Tibial nerve (tissue), 4 donors: ENCODE measurements around the gene A3GALT2. TPM values are rescaled to one million over a fixed set of nuclear protein-coding genes. Genes with fewer than 3 reads are reported as not detected.
A peak's percentile ranks its signal among the peaks of the same experiment; 100 is the strongest.
"Not testable (repeated sequence)": the region's sequence is repeated elsewhere in the genome, so short reads cannot be mapped to it uniquely, and the experiment has no call there.

Experiments used
- DNase-seq, 2 donors: peaks; one replicate each; pipeline ENCODE4 v3.0.0-alpha.2; 2019; ENCODE audit warnings: low spot score in 2 of 2
- H3K27ac ChIP-seq, 4 donors: fragments of 200-600 bp; sonication (generic) in 3 of 4; one replicate each; pipeline ENCODE4 v1.5.1; 2017 to 2019; ENCODE audit warnings: mild to moderate bottlenecking in 1 of 4
- H3K27me3 ChIP-seq, 2 donors: fragments of 200-600 bp; sonication (generic) in 1 of 2; one replicate each; pipeline versions ENCODE4 v1.5.1 to v1.6.0; 2017 to 2019
- H3K36me3 ChIP-seq, 3 donors: fragments of 200-600 bp; sonication (generic); one replicate each; pipeline ENCODE4 v1.5.1; 2018 to 2019
- H3K4me1 ChIP-seq, 4 donors: fragments of 200-600 bp; sonication (generic) in 3 of 4; one replicate each; pipeline ENCODE4 v1.5.1; 2017 to 2019
- H3K4me3 ChIP-seq, 4 donors: fragments of 200-600 bp; sonication (generic) in 3 of 4; one replicate each; pipeline ENCODE4 v1.5.1; 2017 to 2019; ENCODE audit warnings: mild to moderate bottlenecking in 1 of 4, moderate library complexity in 1 of 4
- H3K9me3 ChIP-seq, 4 donors: fragments of 200-600 bp; sonication (generic) in 3 of 4; one replicate each; pipeline ENCODE4 v1.5.1; 2017 to 2019
- CTCF ChIP-seq, 5 experiments: fragments of 200-600 bp in 3 of 5; fragments of 450-650 bp in 2 of 5; sonication (generic) in 3 of 5; IDR thresholded peaks; one replicate each; pipeline ENCODE4 v1.5.1; 2016 to 2019; ENCODE audit warnings: antibody characterized with exemption in 5 of 5, mild to moderate bottlenecking in 3 of 5, moderate library complexity in 2 of 5
- EP300 ChIP-seq, 2 donors: sonication (generic); formaldehyde crosslinking; IDR thresholded peaks; one replicate each; pipeline ENCODE4 v1.6.1; 2017; ENCODE audit warnings: antibody characterized with exemption in 2 of 2, mild to moderate bottlenecking in 1 of 2
- POLR2A ChIP-seq, 2 donors: fragments of 450-650 bp; IDR thresholded peaks; one replicate each; pipeline ENCODE4 v1.6.1; 2017; ENCODE audit warnings: antibody characterized with exemption in 2 of 2, mild to moderate bottlenecking in 2 of 2, moderate library complexity in 2 of 2
- WGBS, 2 donors: methylation state at CpG; one replicate each; pipeline ENCODE4 v1.1.5; 2018; 5-methylcytosine and 5-hydroxymethylcytosine counted together
- total RNA-seq, 4 donors: library from RNA; depleted of rRNA; stranded (reverse); fragments of >200 nt; gene quantifications; one replicate each; pipeline ENCODE4 v1.1.0, GENCODE V29; 2016

The A3GALT2 gene
- total RNA-seq, 4 donors from 2014 or later = 0.42 to 0.66 TPM; not detected in 2

DNA sequence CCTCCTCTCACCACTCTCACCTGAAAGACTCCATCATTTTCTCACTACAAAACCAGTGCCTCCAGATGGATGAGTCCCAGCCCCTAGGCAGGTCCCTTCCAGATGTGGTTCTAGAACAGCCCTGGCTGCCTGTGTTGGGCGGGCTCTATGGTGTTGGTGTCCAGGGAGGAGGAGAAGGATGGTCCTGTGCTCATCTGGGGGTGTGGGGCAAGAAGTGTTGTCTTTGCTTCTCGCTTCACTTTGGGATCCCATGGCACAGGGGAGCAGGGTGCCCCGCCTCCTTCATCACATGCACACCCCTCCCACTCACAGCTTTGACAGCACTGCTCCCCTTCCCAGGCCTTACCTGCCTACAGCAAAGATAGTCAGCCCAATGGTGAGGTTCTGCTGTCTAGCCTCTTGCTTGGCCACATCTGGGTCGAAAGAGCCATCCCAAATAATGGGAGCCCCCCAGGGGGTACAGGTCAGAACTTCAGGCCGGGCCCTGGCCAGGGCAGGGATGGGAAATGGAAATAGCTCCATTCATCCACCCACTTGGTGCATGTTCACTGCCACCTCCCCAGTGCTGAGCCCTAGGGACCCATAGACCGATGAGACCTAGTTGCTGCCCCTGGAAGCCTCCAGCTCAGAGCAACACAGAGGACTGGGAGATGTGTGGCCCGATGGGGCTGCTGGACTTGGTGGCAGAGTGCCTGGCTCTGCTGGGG, 9.0 kb downstream of the A3GALT2 start:
- H3K27ac ChIP-seq = no peak overlapping the region
- no peaks in the 10 kb centered on the region for H3K36me3 ChIP-seq
- no peaks in the 10 kb centered on the region for H3K27me3 ChIP-seq
- H3K9me3 ChIP-seq = no peaks in the 10 kb centered on the region
- no peak for DNase-seq
- H3K4me3 ChIP-seq = no peak overlapping the region
- no peak for TF ChIP-seq CTCF (IDR thresholded peaks at IDR 0.05)
- TF ChIP-seq EP300 (IDR thresholded peaks at IDR 0.05) = no peak
- no peak for TF ChIP-seq POLR2A (IDR thresholded peaks at IDR 0.05)
- peaks cover 0 to 7% (median under 1%) of the 10 kb centered on the region in 4 donors for H3K4me1 ChIP-seq
- WGBS, 2 donors = 83 to 85% methylated on average over 7 of the region's 7 CpGs

- DNase-seq = no peak
- Histone ChIP-seq H3K27me3 (no peaks in the 10 kb centered on the region), H3K4me1 (peaks cover 0 to 17% (median 4%) of the 10 kb centered on the region in 4 donors), H3K36me3 (no peaks in the 10 kb centered on the region), H3K27ac (no peak overlapping the region), H3K9me3 (no peaks in the 10 kb centered on the region), H3K4me3 (no peak overlapping the region)
- WGBS, 2 donors = 82 to 87% methylated on average over 5 to 7 of the region's 8 CpGs
- TF ChIP-seq EP300 (IDR thresholded peaks at IDR 0.05) (no peak), CTCF (IDR thresholded peaks at IDR 0.05) (no peak), POLR2A (IDR thresholded peaks at IDR 0.05) (no peak)
Observed at GRCh38 chr1:33310702-33311101, 10.2 kb downstream of the A3GALT2 start.

DNA sequence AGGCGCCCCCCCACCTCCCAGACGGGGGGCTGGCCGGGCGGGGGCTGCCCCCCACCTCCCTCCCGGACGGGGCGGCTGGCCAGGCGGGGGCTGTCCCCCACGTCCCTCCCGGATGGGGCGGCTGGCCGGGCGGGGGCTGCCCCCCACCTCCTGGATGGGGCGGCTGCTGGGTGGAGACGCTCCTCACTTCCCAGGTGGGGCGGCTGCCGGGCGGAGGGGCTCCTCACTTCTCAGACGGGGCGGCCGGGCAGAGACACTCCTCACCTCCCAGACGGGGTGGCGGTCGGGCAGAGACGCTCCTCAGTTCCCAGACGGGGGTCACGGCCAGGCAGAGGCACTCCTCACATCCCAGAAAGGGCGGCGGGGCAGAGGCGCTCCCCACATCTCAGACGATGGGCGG, 11.5 kb downstream of the A3GALT2 start:
- not testable (repeated sequence) for H3K9me3 ChIP-seq, DNase-seq, H3K27ac ChIP-seq, H3K27me3 ChIP-seq, H3K4me3 ChIP-seq, H3K36me3 ChIP-seq
- peaks cover 0 to 14% (median 4%) of the 10 kb centered on the region in 4 donors for H3K4me1 ChIP-seq
- 96 to 98% methylated on average over 17 to 19 of the region's 32 CpGs for WGBS, 2 donors

GRCh38 chr1:33307494-33307864, 13.4 kb downstream of the A3GALT2 start:
- no peaks in the 10 kb centered on the region for H3K36me3 ChIP-seq
- DNase-seq = no peak
- TF ChIP-seq CTCF (IDR thresholded peaks at IDR 0.05) (no peak), EP300 (IDR thresholded peaks at IDR 0.05) (no peak), POLR2A (IDR thresholded peaks at IDR 0.05) (no peak)
- H3K4me1 ChIP-seq = peaks cover 0 to 14% (median 4%) of the 10 kb centered on the region in 4 donors
- no peaks in the 10 kb centered on the region for H3K27me3 ChIP-seq
- H3K27ac ChIP-seq = no peak overlapping the region
- H3K4me3 ChIP-seq = no peak overlapping the region
- no peaks in the 10 kb centered on the region for H3K9me3 ChIP-seq
- 94 to 95% methylated on average over 2 to 3 of the region's 5 CpGs for WGBS, 2 donors

- peak overlapping the region in 1 of 4 donors; percentile 3 for H3K27ac ChIP-seq
- peaks cover 0 to 19% (median 5%) of the 10 kb centered on the region in 4 donors for H3K4me1 ChIP-seq
- H3K36me3 ChIP-seq = no peaks in the 10 kb centered on the region
- no peaks in the 10 kb centered on the region for H3K27me3 ChIP-seq
- TF ChIP-seq CTCF (IDR thresholded peaks at IDR 0.05) = no peak
- no peak for TF ChIP-seq EP300 (IDR thresholded peaks at IDR 0.05)
- no peak for TF ChIP-seq POLR2A (IDR thresholded peaks at IDR 0.05)
- H3K9me3 ChIP-seq = no peaks in the 10 kb centered on the region
- 24 to 29% methylated on average over 58 to 68 of the region's 113 CpGs for WGBS, 2 donors
- H3K4me3 ChIP-seq = peak overlapping the region; percentile 18 to 49 (median 36)
- no peak for DNase-seq
Observed at GRCh38 chr1:33306653-33307493, 14.0 kb downstream of the A3GALT2 start.
